Gastroesophageal sphincter (tissue), 3 donors: ENCODE data around the gene ESPNL.

Experiments used
- CTCF ChIP-seq, 4 experiments: fragments of 200-600 bp in 2 of 4; fragments of 450-650 bp in 2 of 4; sonication (generic) in 1 of 4; IDR thresholded peaks; one replicate each; pipeline ENCODE4 v1.5.1; 2017 to 2019; ENCODE audit warnings: antibody characterized with exemption in 4 of 4, mild to moderate bottlenecking in 2 of 4, moderate library complexity in 2 of 4
- EP300 ChIP-seq: sonication (generic); formaldehyde crosslinking; IDR thresholded peaks from one replicate; pipeline ENCODE4 v1.6.1; 2017; ENCODE audit warnings: antibody characterized with exemption, mild to moderate bottlenecking
- POLR2A ChIP-seq, 2 donors: fragments of 450-650 bp; IDR thresholded peaks; one replicate each; pipeline ENCODE4 v1.6.1; 2017; ENCODE audit warnings: antibody characterized with exemption in 2 of 2, mild to moderate bottlenecking in 2 of 2, moderate library complexity in 1 of 2
- POLR2AphosphoS5 ChIP-seq: sonication (generic); formaldehyde crosslinking; IDR thresholded peaks from one replicate; pipeline ENCODE4 v1.6.1; 2017; ENCODE audit warnings: antibody characterized with exemption

GRCh38 chr2:238158018-238158508 is 57.9 kb downstream of the ESPNL start:
- TF ChIP-seq CTCF (IDR thresholded peaks at IDR 0.05), result no peak
- TF ChIP-seq POLR2A (IDR thresholded peaks at IDR 0.05), result no peak
- TF ChIP-seq POLR2AphosphoS5, result no peak
- TF ChIP-seq EP300, result no peak
